GM12878 (cell line): ENCODE measurements around the gene SLCO3A1. TPM values are rescaled to one million over a fixed set of nuclear protein-coding genes. Genes with fewer than 3 reads are reported as not detected.

Experiments
- ATAC-seq: fragments of 200-7000 bp; cut with Tn5 transposase; 3 replicates; pipeline ENCODE4 v1.9.1; 2020; ENCODE audit warnings: mild to moderate bottlenecking, moderate library complexity
- BruUV-seq: library from RNA; stranded (reverse); fragments of 400-500 nt; replicated peaks from 2 replicates; lab custom pipeline; 2021; lab: Mats Ljungman, UMichigan
- CTCF ChIA-PET: fragments of 300-600 bp; sonication (Branson Sonifier 250); formaldehyde crosslinking; extraction: SDS; loops from one replicate; lab custom pipeline; 2021; ENCODE audit warnings: inconsistent platforms; lab: Yijun Ruan, JAX
- POLR2A ChIA-PET: fragments of 350-600 bp; formaldehyde crosslinking; extraction: SDS; loops from one replicate; lab custom pipeline; 2021; ENCODE audit warnings: inconsistent platforms; lab: Charles Lee
- RAD21 ChIA-PET: fragments of 300-600 bp; sonication (Branson Sonifier 250); formaldehyde crosslinking; loops from one replicate; lab custom pipeline; 2023; ENCODE audit warnings: antibody characterized with exemption; ENCODE audit not compliant: unreplicated experiment; lab: Charles Lee
- SMC1A ChIA-PET: fragments of 300-600 bp; sonication (Branson Sonifier 250); formaldehyde crosslinking; loops from one replicate; lab custom pipeline; 2023; ENCODE audit not compliant: unreplicated experiment, uncharacterized antibody; lab: Charles Lee
- DNase-seq: peaks from one replicate; pipeline ENCODE4 v3.0.0-alpha.2; 2011; ENCODE audit warnings: low read depth, low spot score
- FAIRE-seq: peaks from 3 replicates; lab custom pipeline; 2011; peaks lifted over from hg19 to GRCh38; lab: Jason Lieb, UNC
- H2AFZ ChIP-seq: 2 replicates; pipeline ENCODE4 v1.6.0; 2011; ENCODE audit warnings: low read depth, low read length, control low read depth; ENCODE audit not compliant: control insufficient read depth
- H3K27ac ChIP-seq: 2 replicates; pipeline ENCODE4 v1.5.1; 2011; ENCODE audit warnings: control low read depth; ENCODE audit not compliant: control insufficient read depth, insufficient read depth
- H3K27me3 ChIP-seq, 2 experiments: replicated peaks in 1 of 2; 2 replicates each; pipeline versions ENCODE4 v1.6.0 to v1.6.1; 2011; ENCODE audit warnings: low read length in 1 of 2; ENCODE audit not compliant: control insufficient read depth in 2 of 2, insufficient read depth in 2 of 2
- H3K36me3 ChIP-seq, 2 experiments: 2 replicates each; pipeline ENCODE4 v1.5.1; 2011; ENCODE audit warnings: low read length in 1 of 2; ENCODE audit not compliant: control insufficient read depth in 2 of 2, insufficient read depth in 2 of 2
- H3K4me1 ChIP-seq: 2 replicates; pipeline ENCODE4 v1.6.1; 2011; ENCODE audit warnings: mild to moderate bottlenecking, low read length, moderate library complexity, mixed read lengths; ENCODE audit not compliant: control insufficient read depth, insufficient read depth
- H3K4me2 ChIP-seq: 2 replicates; pipeline ENCODE4 v1.6.0; 2011; ENCODE audit warnings: control low read depth; ENCODE audit not compliant: control insufficient read depth, insufficient read depth
- H3K4me3 ChIP-seq: fragments of 200-600 bp; sonication (generic); 2 replicates; pipeline ENCODE4 v1.5.1; 2016
- H3K79me2 ChIP-seq: 2 replicates; pipeline ENCODE4 v1.6.0; 2011; ENCODE audit warnings: low read length; ENCODE audit not compliant: control insufficient read depth, insufficient read depth
- H3K9ac ChIP-seq: 2 replicates; pipeline ENCODE4 v1.8.0; 2011; ENCODE audit warnings: low read length, control low read depth, mixed read lengths; ENCODE audit not compliant: control insufficient read depth, insufficient read depth
- H3K9me3 ChIP-seq: replicated peaks from 3 replicates; pipeline ENCODE4 v1.5.1; 2011; ENCODE audit warnings: mild to moderate bottlenecking, low read length; ENCODE audit not compliant: control insufficient read depth, insufficient read depth
- H4K20me1 ChIP-seq: 2 replicates; pipeline ENCODE4 v1.6.0; 2011; ENCODE audit not compliant: control insufficient read depth, insufficient read depth
- ATF7 ChIP-seq: fragments of 450-650 bp; IDR thresholded peaks from 2 replicates; pipeline ENCODE4 v1.6.1; 2016; ENCODE audit warnings: low read depth, mild to moderate bottlenecking
- BRCA1 ChIP-seq: IDR thresholded peaks from 2 replicates; pipeline ENCODE4 v1.6.1; 2011; ENCODE audit warnings: low read depth, low read length, improper control_type of control experiment
- CEBPB ChIP-seq, 2 experiments: fragments of 150-350 bp in 1 of 2; IDR thresholded peaks; 2 replicates each; pipeline ENCODE4 v1.6.1; 2012 to 2014; ENCODE audit warnings: low read depth in 2 of 2, low read length in 2 of 2, borderline replicate concordance in 1 of 2, inconsistent platforms in 1 of 2
- CREB1 ChIP-seq: IDR thresholded peaks from 2 replicates; pipeline ENCODE4 v1.6.1; 2012; ENCODE audit warnings: low read depth, mild to moderate bottlenecking, inconsistent platforms
- EP300 ChIP-seq, 2 experiments: fragments of 150-350 bp in 1 of 2; IDR thresholded peaks; 2 replicates each; pipeline ENCODE4 v1.6.1; 2011 to 2012; ENCODE audit warnings: low read depth in 2 of 2, low read length in 2 of 2, borderline replicate concordance in 1 of 2, improper control_type of control experiment in 1 of 2, inconsistent platforms in 1 of 2; ENCODE audit not compliant: control insufficient read depth in 1 of 2
- FOXK2 ChIP-seq: fragments of 450-650 bp; IDR thresholded peaks from 2 replicates; pipeline ENCODE4 v1.6.1; 2017; ENCODE audit warnings: mild to moderate bottlenecking, moderate library complexity
- HCFC1 ChIP-seq: fragments of 150-350 bp; IDR thresholded peaks from 2 replicates; pipeline ENCODE4 v1.6.1; 2014; ENCODE audit warnings: low read length
- KLF5 ChIP-seq: fragments of 450-650 bp; IDR thresholded peaks from 2 replicates; pipeline ENCODE4 v1.6.1; 2014; ENCODE audit warnings: mild to moderate bottlenecking; ENCODE audit not compliant: partially characterized antibody
- LARP7 ChIP-seq: fragments of 450-650 bp; IDR thresholded peaks from 2 replicates; pipeline ENCODE4 v1.6.1; 2017; ENCODE audit warnings: mild to moderate bottlenecking
- MYC ChIP-seq: IDR thresholded peaks from 2 replicates; pipeline ENCODE4 v1.6.1; 2011; ENCODE audit warnings: mild to moderate bottlenecking, low read length, moderate library complexity, inconsistent platforms; ENCODE audit not compliant: insufficient read depth, insufficient replicate concordance, insufficient read length, severe bottlenecking
- NFYA ChIP-seq: IDR thresholded peaks from 2 replicates; pipeline ENCODE4 v1.6.1; 2011; ENCODE audit warnings: low read depth, mild to moderate bottlenecking, low read length, improper control_type of control experiment, borderline replicate concordance
- TCF3 ChIP-seq: IDR thresholded peaks from 2 replicates; pipeline ENCODE4 v1.6.1; 2012; ENCODE audit warnings: low read depth, mild to moderate bottlenecking, low read length, borderline replicate concordance; ENCODE audit not compliant: insufficient read depth
- ZNF207 ChIP-seq: fragments of 450-650 bp; IDR thresholded peaks from 2 replicates; pipeline ENCODE4 v1.6.1; 2014; ENCODE audit warnings: antibody characterized with exemption, mild to moderate bottlenecking, borderline replicate concordance
- WGBS: methylation state at CpG from one replicate; pipeline ENCODE4 v1.1.6; 2016; ENCODE audit warnings: low lambda C conversion rate; ENCODE audit not compliant: insufficient replicate concordance, insufficient coverage; ENCODE audit errors: missing lambda C conversion rate; 5-methylcytosine and 5-hydroxymethylcytosine counted together
- in situ Hi-C: fragments of 300-500 bp; cut with MboI; formaldehyde crosslinking; loops from 9 replicates; pipeline ENCODE4 v1.14.3; 2018; ENCODE audit warnings: mixed read lengths
- intact Hi-C: fragments of 100-400 bp; cut with micrococcal nuclease; formaldehyde crosslinking; loops from one replicate; pipeline ENCODE4 v1.14.2; 2022; ENCODE audit not compliant: unreplicated experiment
- polyA plus RNA-seq, 11 experiments: library from polyadenylated mRNA; depleted of rRNA in 4 of 11; unstranded in 6 of 11; stranded (reverse) in 5 of 11; fragments of >200 nt; fragmentation: Nextera tagmentation in 4 of 11; fragmentation: Illumina TruSeq in 1 of 11; extraction: Ambion mirVana in 4 of 11; extraction: Trizol in 1 of 11; gene quantifications; 1 replicate in 1 of 11; 2 replicates in 10 of 11; pipeline versions ENCODE4 v1.2.1 to v1.2.3, GENCODE V29; 2011 to 2016; ENCODE audit warnings: inconsistent platforms in 2 of 11, missing spikeins in 2 of 11, low read depth in 1 of 11
- total RNA-seq, 4 experiments: library from RNA; depleted of rRNA in 3 of 4; stranded (reverse); fragments of >200 nt in 3 of 4; fragmentation: Illumina TruSeq in 1 of 4; extraction: Trizol in 1 of 4; gene quantifications; 2 replicates each; pipeline versions ENCODE4 v1.2.1 to v1.2.3, GENCODE V29; 2013 to 2021
- TF ChIP-seq, protein P1 (sequence below): fragments of 450-650 bp; IDR thresholded peaks from 2 replicates; pipeline ENCODE4 v1.6.1; 2017; ENCODE audit warnings: mild to moderate bottlenecking, moderate library complexity
- TF ChIP-seq, protein P2 (sequence below): fragments of 450-650 bp; IDR thresholded peaks from 2 replicates; pipeline ENCODE4 v1.6.1; 2017; ENCODE audit warnings: mild to moderate bottlenecking

SLCO3A1 gene
- total and polyA plus RNA-seq, 10 of the 15 experiments (the other 5 are each of a cell fraction or from before 2014, with no cell fraction given), result 0.05 to 5.9 (median 0.31) TPM

DNA sequence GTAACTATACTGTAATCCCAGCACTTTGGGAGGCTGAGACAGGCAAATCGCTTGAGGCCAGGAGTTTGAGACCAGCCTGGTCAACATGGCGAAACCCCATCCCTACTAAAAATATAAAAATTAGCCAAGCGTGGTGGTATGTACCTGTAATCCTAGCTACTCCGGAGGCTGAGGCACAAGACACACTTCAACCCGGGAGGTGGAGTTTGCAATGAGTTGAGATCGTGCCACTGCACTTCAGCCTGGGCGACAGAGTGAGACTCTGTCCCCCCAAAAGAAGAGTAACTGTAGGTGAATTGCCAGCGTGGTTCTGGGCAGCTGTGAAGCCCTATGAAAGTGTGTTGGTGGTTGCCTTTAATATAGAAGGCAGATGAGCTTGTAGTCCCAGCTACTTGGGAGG lies 95.9 kb downstream of the SLCO3A1 start (continued):
- TF ChIP-seq, protein P1, sequence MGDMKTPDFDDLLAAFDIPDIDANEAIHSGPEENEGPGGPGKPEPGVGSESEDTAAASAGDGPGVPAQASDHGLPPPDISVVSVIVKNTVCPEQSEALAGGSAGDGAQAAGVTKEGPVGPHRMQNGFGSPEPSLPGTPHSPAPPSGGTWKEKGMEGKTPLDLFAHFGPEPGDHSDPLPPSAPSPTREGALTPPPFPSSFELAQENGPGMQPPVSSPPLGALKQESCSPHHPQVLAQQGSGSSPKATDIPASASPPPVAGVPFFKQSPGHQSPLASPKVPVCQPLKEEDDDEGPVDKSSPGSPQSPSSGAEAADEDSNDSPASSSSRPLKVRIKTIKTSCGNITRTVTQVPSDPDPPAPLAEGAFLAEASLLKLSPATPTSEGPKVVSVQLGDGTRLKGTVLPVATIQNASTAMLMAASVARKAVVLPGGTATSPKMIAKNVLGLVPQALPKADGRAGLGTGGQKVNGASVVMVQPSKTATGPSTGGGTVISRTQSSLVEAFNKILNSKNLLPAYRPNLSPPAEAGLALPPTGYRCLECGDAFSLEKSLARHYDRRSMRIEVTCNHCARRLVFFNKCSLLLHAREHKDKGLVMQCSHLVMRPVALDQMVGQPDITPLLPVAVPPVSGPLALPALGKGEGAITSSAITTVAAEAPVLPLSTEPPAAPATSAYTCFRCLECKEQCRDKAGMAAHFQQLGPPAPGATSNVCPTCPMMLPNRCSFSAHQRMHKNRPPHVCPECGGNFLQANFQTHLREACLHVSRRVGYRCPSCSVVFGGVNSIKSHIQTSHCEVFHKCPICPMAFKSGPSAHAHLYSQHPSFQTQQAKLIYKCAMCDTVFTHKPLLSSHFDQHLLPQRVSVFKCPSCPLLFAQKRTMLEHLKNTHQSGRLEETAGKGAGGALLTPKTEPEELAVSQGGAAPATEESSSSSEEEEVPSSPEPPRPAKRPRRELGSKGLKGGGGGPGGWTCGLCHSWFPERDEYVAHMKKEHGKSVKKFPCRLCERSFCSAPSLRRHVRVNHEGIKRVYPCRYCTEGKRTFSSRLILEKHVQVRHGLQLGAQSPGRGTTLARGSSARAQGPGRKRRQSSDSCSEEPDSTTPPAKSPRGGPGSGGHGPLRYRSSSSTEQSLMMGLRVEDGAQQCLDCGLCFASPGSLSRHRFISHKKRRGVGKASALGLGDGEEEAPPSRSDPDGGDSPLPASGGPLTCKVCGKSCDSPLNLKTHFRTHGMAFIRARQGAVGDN, result no peak
- TF ChIP-seq MYC, result no peak
- no peak for TF ChIP-seq CEBPB (IDR thresholded peaks at IDR 0.05; ENCODE audit: borderline replicate concordance in 1 of 2, low read depth in 2 of 2, low read length in 2 of 2)
- TF ChIP-seq EP300 (IDR thresholded peaks at IDR 0.05; ENCODE audit: borderline replicate concordance in 1 of 2, control insufficient read depth in 1 of 2, low read depth in 2 of 2, low read length in 2 of 2), result no peak
- TF ChIP-seq KLF5, result no peak
- TF ChIP-seq, all 136 proteins: peak for 0

GRCh38 chr15:91950054-91950453 lies 96.5 kb downstream of the SLCO3A1 start:
- intact Hi-C loops, result no loop called here
- no peak for DNase-seq
- RAD21 ChIA-PET, result no interaction called here
- WGBS, result 7% methylated on average over 4 of the region's 4 CpGs
- ATAC-seq, result no peak
- H3K27ac ChIP-seq, result no peak overlapping the region
- in situ Hi-C loops, result no loop called here
- no peak overlapping the region for H3K4me2 ChIP-seq
- H2AFZ ChIP-seq, result no peak overlapping the region
- CTCF ChIA-PET, result no interaction called here
- H3K27me3 ChIP-seq, result no peaks in the 10 kb centered on the region; a peak in 1 of 4 replicates
- POLR2A ChIA-PET, result no interaction called here
- H3K9ac ChIP-seq, result no peak overlapping the region
- no peaks in the 10 kb centered on the region for H3K9me3 ChIP-seq
- H3K36me3 ChIP-seq, result no peaks in the 10 kb centered on the region
- no peaks in the 10 kb centered on the region for H3K4me1 ChIP-seq
- no peak overlapping the region for H3K4me3 ChIP-seq
- no peak for FAIRE-seq
- H3K79me2 ChIP-seq, result no peaks in the 10 kb centered on the region
- no TSS peak for BruUV-seq
- no peaks in the 10 kb centered on the region for H4K20me1 ChIP-seq
- SMC1A ChIA-PET, result no interaction called here
- no peak for TF ChIP-seq FOXK2
- no peak for TF ChIP-seq NFYA
- TF ChIP-seq CREB1, result no peak
- no peak for TF ChIP-seq ATF7
- no peak for TF ChIP-seq HCFC1
- no peak for TF ChIP-seq LARP7
- TF ChIP-seq BRCA1, result no peak
- no peak for TF ChIP-seq TCF3
- TF ChIP-seq ZNF207, result no peak
- TF ChIP-seq, protein P2, sequence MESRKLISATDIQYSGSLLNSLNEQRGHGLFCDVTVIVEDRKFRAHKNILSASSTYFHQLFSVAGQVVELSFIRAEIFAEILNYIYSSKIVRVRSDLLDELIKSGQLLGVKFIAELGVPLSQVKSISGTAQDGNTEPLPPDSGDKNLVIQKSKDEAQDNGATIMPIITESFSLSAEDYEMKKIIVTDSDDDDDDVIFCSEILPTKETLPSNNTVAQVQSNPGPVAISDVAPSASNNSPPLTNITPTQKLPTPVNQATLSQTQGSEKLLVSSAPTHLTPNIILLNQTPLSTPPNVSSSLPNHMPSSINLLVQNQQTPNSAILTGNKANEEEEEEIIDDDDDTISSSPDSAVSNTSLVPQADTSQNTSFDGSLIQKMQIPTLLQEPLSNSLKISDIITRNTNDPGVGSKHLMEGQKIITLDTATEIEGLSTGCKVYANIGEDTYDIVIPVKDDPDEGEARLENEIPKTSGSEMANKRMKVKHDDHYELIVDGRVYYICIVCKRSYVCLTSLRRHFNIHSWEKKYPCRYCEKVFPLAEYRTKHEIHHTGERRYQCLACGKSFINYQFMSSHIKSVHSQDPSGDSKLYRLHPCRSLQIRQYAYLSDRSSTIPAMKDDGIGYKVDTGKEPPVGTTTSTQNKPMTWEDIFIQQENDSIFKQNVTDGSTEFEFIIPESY, result no peak
